Activated CD4-positive, alpha-beta T cell treated with anti-CD3 and anti-CD28 coated beads for 36 hours (primary cell): Measurements from ENCODE around the gene TGFBR3. TPM values are rescaled to one million over a fixed set of nuclear protein-coding genes. Genes with fewer than 3 reads are reported as not detected.

Source experiments
- ATAC-seq: fragments of 200-7000 bp; cut with Tn5 transposase; one replicate; pipeline ENCODE4 v1.10.0; 2021; ENCODE audit warnings: mild to moderate bottlenecking, moderate library complexity
- CTCF ChIA-PET: fragments of 350-600 bp; sonication (Branson Sonifier 250); formaldehyde crosslinking; loops from one replicate; lab custom pipeline; 2021; ENCODE audit warnings: antibody characterized with exemption; lab: Charles Lee
- POLR2A ChIA-PET: fragments of 350-600 bp; sonication (Branson Sonifier 250); formaldehyde crosslinking; loops from one replicate; lab custom pipeline; 2021; ENCODE audit warnings: antibody characterized with exemption, inconsistent platforms; lab: Charles Lee
- DNase-seq: peaks from one replicate; pipeline ENCODE4 v3.0.0-alpha.2; 2020
- H3K27ac Mint-ChIP-seq: one replicate; pipeline ENCODE4 v1.8.0; 2021; ENCODE audit warnings: mixed read lengths
- H3K27me3 Mint-ChIP-seq: one replicate; pipeline ENCODE4 v1.8.0; 2021; ENCODE audit warnings: mixed read lengths
- H3K36me3 Mint-ChIP-seq: one replicate; pipeline ENCODE4 v1.8.0; 2021; ENCODE audit warnings: low read depth, mixed read lengths
- H3K4me1 Mint-ChIP-seq: one replicate; pipeline ENCODE4 v1.8.0; 2021; ENCODE audit warnings: mixed read lengths
- H3K4me3 Mint-ChIP-seq: one replicate; pipeline ENCODE4 v1.8.0; 2021; ENCODE audit warnings: mild to moderate bottlenecking, moderate library complexity, mixed read lengths
- H3K9me3 Mint-ChIP-seq: one replicate; pipeline ENCODE4 v1.8.0; 2021; ENCODE audit warnings: low read depth, mixed read lengths
- intact Hi-C, 2 experiments: fragments of 100-400 bp; cut with DNase I in 1 of 2; cut with micrococcal nuclease in 1 of 2; formaldehyde crosslinking; loops; one replicate each; pipeline versions ENCODE4 v1.14.2 to v1.15.1; 2022 to 2024; cut with DNase I, micrococcal nuclease
- total RNA-seq, 2 experiments: library from RNA; stranded (reverse); gene quantifications; one replicate each; pipeline ENCODE4 v1.2.3, GENCODE V29; 2021

The TGFBR3 gene
- total RNA-seq: 1 to 10 TPM; 4.2 to 4.5 TPM

- Mint-ChIP-seq H3K9me3 (no peaks in the 10 kb centered on the region), H3K27ac (peak within 1 kb of the TSS; percentile 80), H3K4me1 (peaks cover 38% of the 10 kb centered on the region), H3K36me3 (no peaks in the 10 kb centered on the region), H3K4me3 (peak within 1 kb of the TSS; percentile 87), H3K27me3 (peaks cover 16% of the 10 kb centered on the region)
- intact Hi-C loops: loop anchor here (1.0 to 10.0 kb wide), 6 partner anchors 10 to 1079 kb away; partner anchors contain the start of genes CDC7 (in 2 of the 2) and DIPK1A (in 1 of the 2)
- CTCF ChIA-PET: interaction anchor here (0.6 to 2.9 kb wide), 7 partner anchors 9 to 418 kb away, joined by 3 to 13 read pairs (median 4); no protein-coding TSS in a partner anchor
- peak; percentile 70 for ATAC-seq
- POLR2A ChIA-PET: no interaction called here
- DNase-seq: peak; percentile 76
Observed at GRCh38 chr1:91885716-91886506, at the start of gene TGFBR3. Gene TGFBR3, minus strand, starts transcription at chr1:91886151. Its CDS starts 24,620 bp downstream, at chr1:91861531.

- peaks cover 3% of the 10 kb centered on the region for H3K4me1 Mint-ChIP-seq
- no peak for DNase-seq
- no peaks in the 10 kb centered on the region for H3K27me3 Mint-ChIP-seq
- H3K9me3 Mint-ChIP-seq: no peaks in the 10 kb centered on the region
- ATAC-seq: no peak
- H3K4me3 Mint-ChIP-seq: no peak overlapping the region
- POLR2A ChIA-PET: interaction anchor here (0.6 kb wide), 2 partner anchors 22 to 177 kb away, joined by 3 to 4 read pairs; no protein-coding TSS in a partner anchor
- intact Hi-C loops: loop anchor here (5.0 kb wide), 3 partner anchors 487 to 527 kb away; partner anchors contain the start of gene HFM1 (in 1 of the 2)
- H3K36me3 Mint-ChIP-seq: no peaks in the 10 kb centered on the region
- no peak overlapping the region for H3K27ac Mint-ChIP-seq
- CTCF ChIA-PET: interaction anchor here (0.6 to 2.8 kb wide), 9 partner anchors 10 to 763 kb away, joined by 3 to 30 read pairs (median 3); no protein-coding TSS in a partner anchor
Observed at GRCh38 chr1:91929250-91929649, 43.3 kb upstream of the TGFBR3 start.

DNA sequence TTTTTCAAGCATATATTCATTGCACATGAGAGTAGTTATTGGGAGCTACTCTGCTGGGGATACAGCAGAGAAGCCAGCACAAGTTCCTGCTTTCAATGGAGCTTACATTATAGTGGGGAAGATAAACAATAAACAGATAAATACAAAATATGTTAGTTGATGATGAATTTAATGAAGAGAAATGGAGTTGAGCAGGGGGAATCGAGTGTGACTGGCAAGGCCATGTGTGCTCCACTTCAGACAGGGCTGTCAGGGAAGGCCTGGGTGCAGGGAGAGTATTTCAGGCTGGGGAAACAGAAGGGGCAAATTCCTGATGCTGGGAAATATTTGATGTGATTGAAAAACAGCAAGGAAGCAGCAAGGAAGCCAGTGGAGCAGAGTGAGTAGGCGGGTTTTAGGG lies 42.1 kb upstream of the TGFBR3 start:
- POLR2A ChIA-PET: no interaction called here
- H3K9me3 Mint-ChIP-seq: no peaks in the 10 kb centered on the region
- H3K4me1 Mint-ChIP-seq: peaks cover 9% of the 10 kb centered on the region

GRCh38 chr1:91925644-91926435 lies 39.9 kb upstream of the TGFBR3 start:
- Mint-ChIP-seq H3K27me3 (no peaks in the 10 kb centered on the region), H3K36me3 (no peaks in the 10 kb centered on the region), H3K27ac (no peak overlapping the region), H3K4me3 (no peak overlapping the region), H3K4me1 (peaks cover 9% of the 10 kb centered on the region), H3K9me3 (no peaks in the 10 kb centered on the region)
- ATAC-seq (no peak), DNase-seq (no peak)
- CTCF ChIA-PET: interaction anchor here (0.9 to 2.1 kb wide), 6 partner anchors 18 to 642 kb away, joined by 3 to 6 read pairs (median 4); no protein-coding TSS in a partner anchor
- intact Hi-C loops: loop anchor here (2.0 to 5.0 kb wide), 4 partner anchors 484 to 759 kb away; partner anchors contain the start of gene HFM1 (in 1 of the 2)
- POLR2A ChIA-PET: no interaction called here

More for the DNA sequence above, 42.1 kb upstream of the TGFBR3 start:
- ATAC-seq (no peak), DNase-seq (no peak)
- Mint-ChIP-seq H3K4me3 (no peak overlapping the region), H3K27ac (no peak overlapping the region), H3K27me3 (no peaks in the 10 kb centered on the region), H3K36me3 (no peaks in the 10 kb centered on the region)
- CTCF ChIA-PET: interaction anchor here (0.6 to 2.8 kb wide), 16 partner anchors 10 to 644 kb away, joined by 3 to 30 read pairs (median 4); partner anchors contain the start of gene TGFBR3
- intact Hi-C loops: loop anchor here (5.0 kb wide), 3 partner anchors 486 to 526 kb away; partner anchors contain the start of gene HFM1 (in 1 of the 2)

- DNase-seq: no peak
- intact Hi-C loops: no loop called here
- Mint-ChIP-seq H3K36me3 (no peaks in the 10 kb centered on the region), H3K27me3 (no peaks in the 10 kb centered on the region), H3K9me3 (no peaks in the 10 kb centered on the region), H3K4me1 (peaks cover 9% of the 10 kb centered on the region), H3K27ac (no peak overlapping the region), H3K4me3 (no peak overlapping the region)
- POLR2A ChIA-PET: no interaction called here
- CTCF ChIA-PET: interaction anchor here (0.8 kb wide), 1 partner anchor 14 kb away, joined by 3 read pairs; no protein-coding TSS in a partner anchor
- ATAC-seq: no peak
Observed at GRCh38 chr1:91924146-91924545, 38.2 kb upstream of the TGFBR3 start.

GRCh38 chr1:91919962-91920361 lies 34.0 kb upstream of the TGFBR3 start:
- Mint-ChIP-seq H3K4me1 (peaks cover 9% of the 10 kb centered on the region), H3K27me3 (no peaks in the 10 kb centered on the region), H3K9me3 (no peaks in the 10 kb centered on the region), H3K27ac (no peak overlapping the region), H3K36me3 (no peaks in the 10 kb centered on the region), H3K4me3 (no peak overlapping the region)
- intact Hi-C loops: no loop called here
- DNase-seq (no peak), ATAC-seq (no peak)
- CTCF ChIA-PET: no interaction called here
- POLR2A ChIA-PET: no interaction called here

DNA sequence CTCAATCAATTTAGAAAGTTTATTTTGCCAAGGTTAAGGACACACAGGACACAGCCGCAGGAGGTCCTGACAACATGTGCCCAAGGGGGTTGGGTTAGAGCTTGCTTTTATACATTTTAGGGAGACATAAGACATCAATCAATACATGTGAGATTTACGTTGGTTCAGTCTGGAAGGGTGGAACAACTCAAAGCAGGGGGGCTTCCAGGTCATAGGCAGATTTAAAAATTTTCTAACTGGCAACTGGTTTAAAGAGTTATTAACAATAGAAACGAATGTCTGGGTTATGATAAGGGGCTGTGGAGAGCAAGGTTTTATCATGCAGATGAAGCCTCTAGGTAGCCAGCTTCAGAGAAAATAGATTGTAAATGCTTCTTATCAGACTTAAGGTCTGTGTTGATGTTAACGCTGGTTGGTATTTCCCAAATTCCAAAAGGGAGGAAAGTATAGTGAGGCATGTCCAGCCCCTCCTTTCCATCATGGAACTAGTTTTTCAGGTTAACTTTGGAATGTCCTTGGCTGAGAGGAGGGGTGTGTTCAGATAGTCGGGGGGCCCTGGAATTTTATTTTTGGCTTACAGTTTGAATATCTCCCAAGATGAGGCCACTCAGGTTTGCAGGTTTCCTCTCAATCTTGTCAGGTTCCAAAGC lies 31.0 kb upstream of the TGFBR3 start:
- H3K9me3 Mint-ChIP-seq: no peaks in the 10 kb centered on the region
- ATAC-seq: no peak
- POLR2A ChIA-PET: no interaction called here

GRCh38 chr1:91916046-91916445 lies 30.1 kb upstream of the TGFBR3 start:
- ChIA-PET POLR2A (no interaction called here), CTCF (interaction anchor here (1.1 kb wide), 1 partner anchor 403 kb away, joined by 3 read pairs; no protein-coding TSS in a partner anchor)
- DNase-seq (no peak), ATAC-seq (no peak)
- Mint-ChIP-seq H3K36me3 (no peaks in the 10 kb centered on the region), H3K9me3 (no peaks in the 10 kb centered on the region), H3K27me3 (no peaks in the 10 kb centered on the region), H3K27ac (no peak overlapping the region), H3K4me3 (no peak overlapping the region), H3K4me1 (peaks cover 5% of the 10 kb centered on the region)
- intact Hi-C loops: no loop called here

More for the DNA sequence above, 31.0 kb upstream of the TGFBR3 start:
- CTCF ChIA-PET: no interaction called here
- Mint-ChIP-seq H3K4me1 (peaks cover 5% of the 10 kb centered on the region), H3K4me3 (no peak overlapping the region), H3K27me3 (no peaks in the 10 kb centered on the region), H3K27ac (no peak overlapping the region), H3K36me3 (no peaks in the 10 kb centered on the region)
- intact Hi-C loops: no loop called here
- DNase-seq: no peak

DNA sequence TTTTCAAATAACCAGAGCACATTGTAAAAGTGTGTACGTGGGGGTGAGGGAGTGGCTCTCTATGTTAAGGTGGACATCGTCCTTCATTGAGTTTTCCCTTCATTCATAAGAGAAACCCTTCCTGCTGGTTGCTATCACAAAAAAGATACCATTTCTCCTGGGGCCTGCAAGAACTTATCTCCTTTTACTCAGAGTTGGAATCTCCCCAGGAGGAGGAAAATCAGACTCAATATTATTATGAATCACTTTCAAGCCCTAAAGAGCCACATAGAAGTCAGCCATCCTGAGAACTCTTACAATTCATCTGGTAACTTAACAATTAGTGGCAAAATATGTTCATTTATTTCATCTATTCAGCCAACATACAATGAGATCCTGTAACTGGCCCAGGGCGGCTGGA lies 27.1 kb upstream of the TGFBR3 start:
- Mint-ChIP-seq H3K36me3 (no peaks in the 10 kb centered on the region), H3K27me3 (no peaks in the 10 kb centered on the region), H3K9me3 (no peaks in the 10 kb centered on the region), H3K4me3 (no peak overlapping the region), H3K27ac (no peak overlapping the region), H3K4me1 (peaks cover 5% of the 10 kb centered on the region)
- no peak for ATAC-seq
- intact Hi-C loops: no loop called here
- ChIA-PET POLR2A (no interaction called here), CTCF (interaction anchor here (0.7 to 1.0 kb wide), 2 partner anchors 79 to 158 kb away, joined by 3 read pairs; no protein-coding TSS in a partner anchor)
- DNase-seq: no peak

- H3K36me3 Mint-ChIP-seq: no peaks in the 10 kb centered on the region
- H3K27ac Mint-ChIP-seq: no peak overlapping the region
- no peaks in the 10 kb centered on the region for H3K27me3 Mint-ChIP-seq
- H3K9me3 Mint-ChIP-seq: no peaks in the 10 kb centered on the region
- POLR2A ChIA-PET: no interaction called here
- no peak overlapping the region for H3K4me3 Mint-ChIP-seq
- CTCF ChIA-PET: no interaction called here
- no peak for DNase-seq
- H3K4me1 Mint-ChIP-seq: peaks cover 5% of the 10 kb centered on the region
- intact Hi-C loops: no loop called here
- no peak for ATAC-seq
Observed at GRCh38 chr1:91912266-91912665, 26.3 kb upstream of the TGFBR3 start.
